ENCODE measurements around the gene SRF. TPM values are rescaled to one million over a fixed set of nuclear protein-coding genes. Genes with fewer than 3 reads are reported as not detected.

Gene SRF
- total RNA-seq, 1 experiment from 2014 or later: 46.2 TPM

DNA sequence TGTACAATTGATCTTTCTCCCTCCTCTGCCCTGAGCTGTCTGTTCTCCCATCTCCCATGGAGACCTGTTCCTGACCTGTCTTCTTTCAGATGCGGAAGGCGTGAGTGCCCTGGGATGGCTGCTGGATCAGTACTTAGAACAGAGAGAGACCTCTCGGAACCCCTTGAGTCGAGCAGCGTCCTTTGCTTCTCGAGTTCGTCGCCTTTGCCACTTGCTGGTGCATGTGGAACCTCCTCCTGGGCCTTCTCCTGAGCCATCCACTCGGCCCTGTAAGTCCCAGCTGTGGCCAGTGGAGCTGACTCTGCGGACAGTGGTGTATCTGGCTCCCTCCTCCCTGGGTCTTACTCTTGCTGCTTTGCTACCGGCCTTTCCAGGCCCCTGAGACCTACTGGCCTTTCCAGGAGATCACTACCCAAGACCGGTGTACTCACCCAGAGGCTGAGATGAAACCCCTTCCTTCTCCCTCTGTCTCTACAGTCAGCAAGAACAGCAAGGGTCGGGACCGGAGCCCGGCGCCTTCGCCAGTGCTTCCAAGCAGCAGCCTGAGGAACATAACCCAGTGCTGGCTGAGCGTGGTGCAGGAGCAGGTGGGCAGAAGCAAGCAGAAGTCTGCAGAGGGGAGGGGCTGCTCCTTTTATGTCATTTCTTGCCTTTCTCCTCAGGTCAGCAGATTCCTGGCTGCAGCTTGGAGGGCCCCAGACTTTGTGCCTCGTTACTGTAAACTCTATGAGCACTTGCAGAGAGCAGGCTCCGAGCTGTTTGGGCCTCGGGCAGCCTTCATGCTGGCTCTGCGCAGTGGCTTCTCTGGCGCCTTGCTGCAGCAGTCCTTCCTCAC is 33.4 kb downstream of the SRF start (continued):
- TF ChIP-seq, protein P1, sequence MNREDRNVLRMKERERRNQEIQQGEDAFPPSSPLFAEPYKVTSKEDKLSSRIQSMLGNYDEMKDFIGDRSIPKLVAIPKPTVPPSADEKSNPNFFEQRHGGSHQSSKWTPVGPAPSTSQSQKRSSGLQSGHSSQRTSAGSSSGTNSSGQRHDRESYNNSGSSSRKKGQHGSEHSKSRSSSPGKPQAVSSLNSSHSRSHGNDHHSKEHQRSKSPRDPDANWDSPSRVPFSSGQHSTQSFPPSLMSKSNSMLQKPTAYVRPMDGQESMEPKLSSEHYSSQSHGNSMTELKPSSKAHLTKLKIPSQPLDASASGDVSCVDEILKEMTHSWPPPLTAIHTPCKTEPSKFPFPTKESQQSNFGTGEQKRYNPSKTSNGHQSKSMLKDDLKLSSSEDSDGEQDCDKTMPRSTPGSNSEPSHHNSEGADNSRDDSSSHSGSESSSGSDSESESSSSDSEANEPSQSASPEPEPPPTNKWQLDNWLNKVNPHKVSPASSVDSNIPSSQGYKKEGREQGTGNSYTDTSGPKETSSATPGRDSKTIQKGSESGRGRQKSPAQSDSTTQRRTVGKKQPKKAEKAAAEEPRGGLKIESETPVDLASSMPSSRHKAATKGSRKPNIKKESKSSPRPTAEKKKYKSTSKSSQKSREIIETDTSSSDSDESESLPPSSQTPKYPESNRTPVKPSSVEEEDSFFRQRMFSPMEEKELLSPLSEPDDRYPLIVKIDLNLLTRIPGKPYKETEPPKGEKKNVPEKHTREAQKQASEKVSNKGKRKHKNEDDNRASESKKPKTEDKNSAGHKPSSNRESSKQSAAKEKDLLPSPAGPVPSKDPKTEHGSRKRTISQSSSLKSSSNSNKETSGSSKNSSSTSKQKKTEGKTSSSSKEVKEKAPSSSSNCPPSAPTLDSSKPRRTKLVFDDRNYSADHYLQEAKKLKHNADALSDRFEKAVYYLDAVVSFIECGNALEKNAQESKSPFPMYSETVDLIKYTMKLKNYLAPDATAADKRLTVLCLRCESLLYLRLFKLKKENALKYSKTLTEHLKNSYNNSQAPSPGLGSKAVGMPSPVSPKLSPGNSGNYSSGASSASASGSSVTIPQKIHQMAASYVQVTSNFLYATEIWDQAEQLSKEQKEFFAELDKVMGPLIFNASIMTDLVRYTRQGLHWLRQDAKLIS (CRISPR knock-in tag; IDR thresholded peaks at IDR 0.05; ENCODE audit: borderline replicate concordance): no peak

- DNase-seq (ENCODE audit: low spot score): no peak
- Mint-ChIP-seq H3K9me3 (no peaks in the 10 kb centered on the region), H3K36me3 (no peaks in the 10 kb centered on the region), H3K27ac (peak overlapping the region; percentile 29; the same call in 1 of the 2 replicates), H3K27me3 (ENCODE audit: low read depth) (no peaks in the 10 kb centered on the region; the same call in 1 of the 2 replicates), H3K4me1 (no peaks in the 10 kb centered on the region), H3K4me3 (no peak overlapping the region)
- ATAC-seq: no peak
- ChIA-PET POLR2A (interaction anchor here (1.3 kb wide), 1 partner anchor 41 kb away, joined by 3 read pairs; no protein-coding TSS in a partner anchor), CTCF (interaction anchor here (0.8 kb wide), 1 partner anchor 23 kb away, joined by 5 read pairs; the partner anchor contains the start of gene DNPH1)
- no peak for TF ChIP-seq ZNF396 (CRISPR knock-in tag; IDR thresholded peaks at IDR 0.05; ENCODE audit: borderline replicate concordance)
- TF ChIP-seq, protein P2, sequence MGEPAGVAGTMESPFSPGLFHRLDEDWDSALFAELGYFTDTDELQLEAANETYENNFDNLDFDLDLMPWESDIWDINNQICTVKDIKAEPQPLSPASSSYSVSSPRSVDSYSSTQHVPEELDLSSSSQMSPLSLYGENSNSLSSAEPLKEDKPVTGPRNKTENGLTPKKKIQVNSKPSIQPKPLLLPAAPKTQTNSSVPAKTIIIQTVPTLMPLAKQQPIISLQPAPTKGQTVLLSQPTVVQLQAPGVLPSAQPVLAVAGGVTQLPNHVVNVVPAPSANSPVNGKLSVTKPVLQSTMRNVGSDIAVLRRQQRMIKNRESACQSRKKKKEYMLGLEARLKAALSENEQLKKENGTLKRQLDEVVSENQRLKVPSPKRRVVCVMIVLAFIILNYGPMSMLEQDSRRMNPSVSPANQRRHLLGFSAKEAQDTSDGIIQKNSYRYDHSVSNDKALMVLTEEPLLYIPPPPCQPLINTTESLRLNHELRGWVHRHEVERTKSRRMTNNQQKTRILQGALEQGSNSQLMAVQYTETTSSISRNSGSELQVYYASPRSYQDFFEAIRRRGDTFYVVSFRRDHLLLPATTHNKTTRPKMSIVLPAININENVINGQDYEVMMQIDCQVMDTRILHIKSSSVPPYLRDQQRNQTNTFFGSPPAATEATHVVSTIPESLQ (CRISPR knock-in tag; IDR thresholded peaks at IDR 0.05): no peak
- no peak for TF ChIP-seq ESRRA (CRISPR knock-in tag; IDR thresholded peaks at IDR 0.05; ENCODE audit: borderline replicate concordance)
- TF ChIP-seq HMGA2 (CRISPR knock-in tag; IDR thresholded peaks at IDR 0.05): no peak
- TF ChIP-seq, protein P3, sequence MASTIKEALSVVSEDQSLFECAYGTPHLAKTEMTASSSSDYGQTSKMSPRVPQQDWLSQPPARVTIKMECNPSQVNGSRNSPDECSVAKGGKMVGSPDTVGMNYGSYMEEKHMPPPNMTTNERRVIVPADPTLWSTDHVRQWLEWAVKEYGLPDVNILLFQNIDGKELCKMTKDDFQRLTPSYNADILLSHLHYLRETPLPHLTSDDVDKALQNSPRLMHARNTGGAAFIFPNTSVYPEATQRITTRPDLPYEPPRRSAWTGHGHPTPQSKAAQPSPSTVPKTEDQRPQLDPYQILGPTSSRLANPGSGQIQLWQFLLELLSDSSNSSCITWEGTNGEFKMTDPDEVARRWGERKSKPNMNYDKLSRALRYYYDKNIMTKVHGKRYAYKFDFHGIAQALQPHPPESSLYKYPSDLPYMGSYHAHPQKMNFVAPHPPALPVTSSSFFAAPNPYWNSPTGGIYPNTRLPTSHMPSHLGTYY (CRISPR knock-in tag; IDR thresholded peaks at IDR 0.05): no peak
- TF ChIP-seq, protein P4, sequence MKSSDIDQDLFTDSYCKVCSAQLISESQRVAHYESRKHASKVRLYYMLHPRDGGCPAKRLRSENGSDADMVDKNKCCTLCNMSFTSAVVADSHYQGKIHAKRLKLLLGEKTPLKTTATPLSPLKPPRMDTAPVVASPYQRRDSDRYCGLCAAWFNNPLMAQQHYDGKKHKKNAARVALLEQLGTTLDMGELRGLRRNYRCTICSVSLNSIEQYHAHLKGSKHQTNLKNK (CRISPR knock-in tag; IDR thresholded peaks at IDR 0.05): no peak
- no peak for TF ChIP-seq E2F1 (CRISPR knock-in tag; IDR thresholded peaks at IDR 0.05)
- TF ChIP-seq ZNF423 (CRISPR knock-in tag; IDR thresholded peaks at IDR 0.05): no peak
- TF ChIP-seq ZBTB43 (CRISPR knock-in tag; IDR thresholded peaks at IDR 0.05): no peak
- TF ChIP-seq, protein P5, sequence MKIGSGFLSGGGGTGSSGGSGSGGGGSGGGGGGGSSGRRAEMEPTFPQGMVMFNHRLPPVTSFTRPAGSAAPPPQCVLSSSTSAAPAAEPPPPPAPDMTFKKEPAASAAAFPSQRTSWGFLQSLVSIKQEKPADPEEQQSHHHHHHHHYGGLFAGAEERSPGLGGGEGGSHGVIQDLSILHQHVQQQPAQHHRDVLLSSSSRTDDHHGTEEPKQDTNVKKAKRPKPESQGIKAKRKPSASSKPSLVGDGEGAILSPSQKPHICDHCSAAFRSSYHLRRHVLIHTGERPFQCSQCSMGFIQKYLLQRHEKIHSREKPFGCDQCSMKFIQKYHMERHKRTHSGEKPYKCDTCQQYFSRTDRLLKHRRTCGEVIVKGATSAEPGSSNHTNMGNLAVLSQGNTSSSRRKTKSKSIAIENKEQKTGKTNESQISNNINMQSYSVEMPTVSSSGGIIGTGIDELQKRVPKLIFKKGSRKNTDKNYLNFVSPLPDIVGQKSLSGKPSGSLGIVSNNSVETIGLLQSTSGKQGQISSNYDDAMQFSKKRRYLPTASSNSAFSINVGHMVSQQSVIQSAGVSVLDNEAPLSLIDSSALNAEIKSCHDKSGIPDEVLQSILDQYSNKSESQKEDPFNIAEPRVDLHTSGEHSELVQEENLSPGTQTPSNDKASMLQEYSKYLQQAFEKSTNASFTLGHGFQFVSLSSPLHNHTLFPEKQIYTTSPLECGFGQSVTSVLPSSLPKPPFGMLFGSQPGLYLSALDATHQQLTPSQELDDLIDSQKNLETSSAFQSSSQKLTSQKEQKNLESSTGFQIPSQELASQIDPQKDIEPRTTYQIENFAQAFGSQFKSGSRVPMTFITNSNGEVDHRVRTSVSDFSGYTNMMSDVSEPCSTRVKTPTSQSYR (CRISPR knock-in tag; IDR thresholded peaks at IDR 0.05): no peak
- TF ChIP-seq, protein P6, sequence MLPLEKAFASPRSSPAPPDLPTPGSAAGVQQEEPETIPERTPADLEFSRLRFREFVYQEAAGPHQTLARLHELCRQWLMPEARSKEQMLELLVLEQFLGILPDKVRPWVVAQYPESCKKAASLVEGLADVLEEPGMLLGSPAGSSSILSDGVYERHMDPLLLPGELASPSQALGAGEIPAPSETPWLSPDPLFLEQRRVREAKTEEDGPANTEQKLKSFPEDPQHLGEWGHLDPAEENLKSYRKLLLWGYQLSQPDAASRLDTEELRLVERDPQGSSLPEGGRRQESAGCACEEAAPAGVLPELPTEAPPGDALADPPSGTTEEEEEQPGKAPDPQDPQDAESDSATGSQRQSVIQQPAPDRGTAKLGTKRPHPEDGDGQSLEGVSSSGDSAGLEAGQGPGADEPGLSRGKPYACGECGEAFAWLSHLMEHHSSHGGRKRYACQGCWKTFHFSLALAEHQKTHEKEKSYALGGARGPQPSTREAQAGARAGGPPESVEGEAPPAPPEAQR (CRISPR knock-in tag; IDR thresholded peaks at IDR 0.05): no peak
- no peak for TF ChIP-seq CREM (CRISPR knock-in tag; IDR thresholded peaks at IDR 0.05)
- TF ChIP-seq GRHL2 (CRISPR knock-in tag; IDR thresholded peaks at IDR 0.05; ENCODE audit: insufficient replicate concordance, severe bottlenecking): no peak
- no peak for TF ChIP-seq ELF4 (CRISPR knock-in tag; IDR thresholded peaks at IDR 0.05; ENCODE audit: low read depth)
Observed at GRCh38 chr6:43205849-43206248, 34.8 kb downstream of the SRF start.

All from WTC11 (cell line).